ENCODE measurements around the gene HEXIM1. TPM values are rescaled to one million over a fixed set of nuclear protein-coding genes. Genes with fewer than 3 reads are reported as not detected.

The HEXIM1 gene
- total RNA-seq, 1 donor from 2014 or later, result 33.3 TPM

DNA sequence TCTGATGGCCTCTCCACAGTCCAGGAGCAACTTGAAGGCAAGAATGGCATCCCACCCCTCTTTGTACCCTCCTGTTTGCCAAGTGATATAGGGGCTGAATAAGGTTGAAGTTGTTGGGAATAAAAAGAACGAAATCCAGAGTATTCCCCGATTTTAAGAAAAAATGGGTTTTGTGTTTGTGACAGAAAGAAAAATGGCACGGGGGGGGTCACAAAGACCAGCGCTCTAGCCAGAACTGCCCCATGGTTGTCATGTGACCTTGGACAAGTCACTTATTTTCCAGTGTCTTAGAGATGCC is 1.7 kb upstream of the HEXIM1 start:
- H3K9me3 Mint-ChIP-seq (ENCODE audit: low read depth), result no peaks in the 10 kb centered on the region
- peaks cover 23% of the 10 kb centered on the region for H3K4me1 Mint-ChIP-seq (ENCODE audit: low read depth)
- no peaks in the 10 kb centered on the region for H3K27me3 Mint-ChIP-seq
- peak overlapping the region; percentile 99 for H3K4me3 Mint-ChIP-seq (ENCODE audit: low read depth)
- H3K36me3 Mint-ChIP-seq (ENCODE audit: insufficient read depth), result no peaks in the 10 kb centered on the region
- peak overlapping the region; percentile 100 for H3K27ac Mint-ChIP-seq
- no peak for DNase-seq (ENCODE audit: low spot score, unreplicated experiment)
- TF ChIP-seq, protein P1, sequence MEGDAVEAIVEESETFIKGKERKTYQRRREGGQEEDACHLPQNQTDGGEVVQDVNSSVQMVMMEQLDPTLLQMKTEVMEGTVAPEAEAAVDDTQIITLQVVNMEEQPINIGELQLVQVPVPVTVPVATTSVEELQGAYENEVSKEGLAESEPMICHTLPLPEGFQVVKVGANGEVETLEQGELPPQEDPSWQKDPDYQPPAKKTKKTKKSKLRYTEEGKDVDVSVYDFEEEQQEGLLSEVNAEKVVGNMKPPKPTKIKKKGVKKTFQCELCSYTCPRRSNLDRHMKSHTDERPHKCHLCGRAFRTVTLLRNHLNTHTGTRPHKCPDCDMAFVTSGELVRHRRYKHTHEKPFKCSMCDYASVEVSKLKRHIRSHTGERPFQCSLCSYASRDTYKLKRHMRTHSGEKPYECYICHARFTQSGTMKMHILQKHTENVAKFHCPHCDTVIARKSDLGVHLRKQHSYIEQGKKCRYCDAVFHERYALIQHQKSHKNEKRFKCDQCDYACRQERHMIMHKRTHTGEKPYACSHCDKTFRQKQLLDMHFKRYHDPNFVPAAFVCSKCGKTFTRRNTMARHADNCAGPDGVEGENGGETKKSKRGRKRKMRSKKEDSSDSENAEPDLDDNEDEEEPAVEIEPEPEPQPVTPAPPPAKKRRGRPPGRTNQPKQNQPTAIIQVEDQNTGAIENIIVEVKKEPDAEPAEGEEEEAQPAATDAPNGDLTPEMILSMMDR (IDR thresholded peaks at IDR 0.05; ENCODE audit: unreplicated experiment), result no peak

DNA sequence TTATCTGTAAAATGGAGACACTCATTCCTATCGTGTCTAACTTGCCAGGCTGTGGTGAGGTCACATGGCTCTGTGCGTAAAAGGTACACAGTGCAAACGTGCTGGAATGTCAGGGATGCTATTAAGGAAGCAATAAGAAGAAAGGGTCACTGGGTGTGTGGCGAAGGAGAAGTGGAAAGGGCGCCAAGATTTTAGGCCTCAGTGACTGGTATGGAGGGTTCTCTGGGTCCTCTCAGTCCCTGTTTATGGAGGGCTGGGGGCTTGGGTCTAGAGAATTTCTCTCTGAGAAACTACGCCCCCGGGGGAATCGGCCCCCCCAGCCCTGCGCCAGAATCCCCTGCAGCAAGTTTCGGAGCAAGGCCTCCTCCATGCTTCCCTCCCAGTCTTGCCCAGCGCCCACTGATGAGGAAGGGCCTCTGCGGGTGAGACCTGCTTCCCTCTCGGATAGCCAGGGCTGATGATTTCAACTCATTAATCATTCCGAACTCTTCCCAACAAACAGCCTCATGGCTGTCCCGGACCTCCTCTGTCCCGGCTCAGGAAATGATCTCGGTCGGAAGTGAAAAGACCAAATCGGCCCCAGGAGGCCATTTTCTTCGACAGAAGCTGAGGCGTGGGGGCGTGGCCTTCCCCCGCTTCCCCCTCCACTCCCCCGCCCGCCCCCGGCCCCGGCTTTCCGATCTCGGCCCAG is 1.2 kb upstream of the HEXIM1 start:
- peaks cover 26% of the 10 kb centered on the region for H3K4me1 Mint-ChIP-seq (ENCODE audit: low read depth)
- TF ChIP-seq, protein P1 (IDR thresholded peaks at IDR 0.05; ENCODE audit: unreplicated experiment), result no peak
- H3K9me3 Mint-ChIP-seq (ENCODE audit: low read depth), result no peaks in the 10 kb centered on the region
- H3K27me3 Mint-ChIP-seq, result no peaks in the 10 kb centered on the region
- H3K27ac Mint-ChIP-seq, result peak overlapping the region; percentile 100
- H3K36me3 Mint-ChIP-seq (ENCODE audit: insufficient read depth), result no peaks in the 10 kb centered on the region
- H3K4me3 Mint-ChIP-seq (ENCODE audit: low read depth), result peak overlapping the region; percentile 99
- no peak for DNase-seq (ENCODE audit: low spot score, unreplicated experiment)

DNA sequence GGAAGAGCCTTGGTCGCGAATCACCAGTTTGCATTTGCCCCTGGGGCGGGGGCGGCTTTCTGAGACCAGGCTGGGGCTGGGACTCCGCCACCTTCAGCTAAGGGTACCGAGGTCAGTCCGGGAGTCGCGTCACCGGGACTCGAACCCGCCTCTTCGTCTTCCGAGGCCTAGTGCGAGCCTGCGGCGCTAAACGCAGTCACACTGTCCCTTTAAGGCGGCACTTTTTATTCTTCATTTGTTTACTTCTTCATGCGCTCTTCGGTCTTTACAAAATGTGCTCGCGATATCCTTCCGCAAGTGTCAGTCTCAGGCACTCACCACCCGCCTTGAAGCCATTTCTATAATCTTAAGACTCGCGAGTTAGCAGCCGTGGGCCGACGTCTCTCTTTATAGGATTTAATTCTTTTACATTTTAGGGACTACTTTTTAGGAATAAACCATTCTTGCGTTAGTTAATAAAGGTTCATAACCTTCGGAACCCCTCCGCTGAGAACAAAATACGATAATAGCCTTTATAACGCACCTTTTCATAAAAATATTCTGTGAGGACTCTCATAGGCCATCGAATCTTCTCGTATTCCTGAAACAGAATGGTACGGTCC is 593 bp upstream of the HEXIM1 start:
- DNase-seq (ENCODE audit: low spot score, unreplicated experiment), result no peak
- Mint-ChIP-seq H3K4me1 (ENCODE audit: low read depth) (peaks cover 26% of the 10 kb centered on the region), H3K36me3 (ENCODE audit: insufficient read depth) (no peaks in the 10 kb centered on the region), H3K4me3 (ENCODE audit: low read depth) (peak overlapping the region; percentile 99), H3K27me3 (no peaks in the 10 kb centered on the region), H3K27ac (peak overlapping the region; percentile 100), H3K9me3 (ENCODE audit: low read depth) (no peaks in the 10 kb centered on the region)
- TF ChIP-seq, protein P1 (IDR thresholded peaks at IDR 0.05; ENCODE audit: unreplicated experiment), result no peak

DNA sequence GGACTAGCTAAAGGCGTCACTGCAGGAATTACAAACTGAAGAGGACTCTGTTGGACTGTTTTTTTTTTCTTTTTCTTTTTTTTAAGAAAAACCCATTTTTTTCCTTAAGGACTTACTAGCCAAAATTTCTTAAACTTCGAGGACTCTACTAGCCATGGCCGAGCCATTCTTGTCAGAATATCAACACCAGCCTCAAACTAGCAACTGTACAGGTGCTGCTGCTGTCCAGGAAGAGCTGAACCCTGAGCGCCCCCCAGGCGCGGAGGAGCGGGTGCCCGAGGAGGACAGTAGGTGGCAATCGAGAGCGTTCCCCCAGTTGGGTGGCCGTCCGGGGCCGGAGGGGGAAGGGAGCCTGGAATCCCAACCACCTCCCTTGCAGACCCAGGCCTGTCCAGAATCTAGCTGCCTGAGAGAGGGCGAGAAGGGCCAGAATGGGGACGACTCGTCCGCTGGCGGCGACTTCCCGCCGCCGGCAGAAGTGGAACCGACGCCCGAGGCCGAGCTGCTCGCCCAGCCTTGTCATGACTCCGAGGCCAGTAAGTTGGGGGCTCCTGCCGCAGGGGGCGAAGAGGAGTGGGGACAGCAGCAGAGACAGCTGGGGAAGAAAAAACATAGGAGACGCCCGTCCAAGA is 878 bp downstream of the HEXIM1 start:
- H3K27me3 Mint-ChIP-seq, result no peaks in the 10 kb centered on the region
- DNase-seq (ENCODE audit: low spot score, unreplicated experiment), result peak; percentile 81
- H3K4me1 Mint-ChIP-seq (ENCODE audit: low read depth), result peaks cover 24% of the 10 kb centered on the region
- peak overlapping the region; percentile 99 for H3K4me3 Mint-ChIP-seq (ENCODE audit: low read depth)
- no peaks in the 10 kb centered on the region for H3K9me3 Mint-ChIP-seq (ENCODE audit: low read depth)
- TF ChIP-seq, protein P1 (IDR thresholded peaks at IDR 0.05; ENCODE audit: unreplicated experiment), result peak; percentile 77
- no peaks in the 10 kb centered on the region for H3K36me3 Mint-ChIP-seq (ENCODE audit: insufficient read depth)
- peak overlapping the region; percentile 100 for H3K27ac Mint-ChIP-seq

DNA sequence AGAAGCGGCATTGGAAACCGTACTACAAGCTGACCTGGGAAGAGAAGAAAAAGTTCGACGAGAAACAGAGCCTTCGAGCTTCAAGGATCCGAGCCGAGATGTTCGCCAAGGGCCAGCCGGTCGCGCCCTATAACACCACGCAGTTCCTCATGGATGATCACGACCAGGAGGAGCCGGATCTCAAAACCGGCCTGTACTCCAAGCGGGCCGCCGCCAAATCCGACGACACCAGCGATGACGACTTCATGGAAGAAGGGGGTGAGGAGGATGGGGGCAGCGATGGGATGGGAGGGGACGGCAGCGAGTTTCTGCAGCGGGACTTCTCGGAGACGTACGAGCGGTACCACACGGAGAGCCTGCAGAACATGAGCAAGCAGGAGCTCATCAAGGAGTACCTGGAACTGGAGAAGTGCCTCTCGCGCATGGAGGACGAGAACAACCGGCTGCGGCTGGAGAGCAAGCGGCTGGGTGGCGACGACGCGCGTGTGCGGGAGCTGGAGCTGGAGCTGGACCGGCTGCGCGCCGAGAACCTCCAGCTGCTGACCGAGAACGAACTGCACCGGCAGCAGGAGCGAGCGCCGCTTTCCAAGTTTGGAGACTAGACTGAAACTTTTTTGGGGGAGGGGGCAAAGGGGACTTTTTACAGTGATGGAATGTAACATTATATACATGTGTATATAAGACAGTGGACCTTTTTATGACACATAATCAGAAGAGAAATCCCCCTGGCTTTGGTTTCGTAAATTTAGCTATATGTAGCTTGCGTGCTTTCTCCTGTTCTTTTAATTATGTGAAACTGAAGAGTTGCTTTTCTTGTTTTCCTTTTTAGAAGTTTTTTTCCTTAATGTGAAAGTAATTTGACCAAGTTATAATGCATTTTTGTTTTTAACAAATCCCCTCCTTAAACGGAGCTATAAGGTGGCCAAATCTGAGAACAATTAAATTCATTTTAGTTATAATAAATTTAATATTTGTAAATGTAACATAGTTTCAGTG is 1.7 kb downstream of the HEXIM1 start:
- Mint-ChIP-seq H3K27me3 (no peaks in the 10 kb centered on the region), H3K4me3 (ENCODE audit: low read depth) (peak overlapping the region; percentile 99), H3K36me3 (ENCODE audit: insufficient read depth) (no peaks in the 10 kb centered on the region), H3K9me3 (ENCODE audit: low read depth) (no peaks in the 10 kb centered on the region), H3K4me1 (ENCODE audit: low read depth) (peaks cover 24% of the 10 kb centered on the region), H3K27ac (peak overlapping the region; percentile 100)
- TF ChIP-seq, protein P1 (IDR thresholded peaks at IDR 0.05; ENCODE audit: unreplicated experiment), result no peak
- DNase-seq (ENCODE audit: low spot score, unreplicated experiment), result no peak
